Skin epidermis (tissue), 12 donors: ENCODE measurements around the gene TCAF1.
"Not testable (repeated sequence)": the region's sequence is repeated elsewhere in the genome, so short reads cannot be mapped to it uniquely, and the experiment has no call there.

Experiments
- H3K27ac ChIP-seq, 21 experiments: fragments of 200-600 bp; sonication (generic) in 11 of 21; one replicate each; pipeline ENCODE4 v1.5.0; 2020; ENCODE audit warnings: mild to moderate bottlenecking in 3 of 21, inconsistent platforms in 2 of 21, moderate library complexity in 2 of 21
- H3K4me3 ChIP-seq, 7 experiments: fragments of 200-600 bp; sonication (generic) in 2 of 7; one replicate each; pipeline ENCODE4 v1.5.0; 2020; ENCODE audit warnings: inconsistent platforms in 2 of 7, mild to moderate bottlenecking in 2 of 7, moderate library complexity in 1 of 7

TCAF1 gene

GRCh38 chr7:143817873-143818272 is 84.1 kb downstream of the TCAF1 start:
- not testable (repeated sequence) for H3K4me3 ChIP-seq, H3K27ac ChIP-seq

DNA sequence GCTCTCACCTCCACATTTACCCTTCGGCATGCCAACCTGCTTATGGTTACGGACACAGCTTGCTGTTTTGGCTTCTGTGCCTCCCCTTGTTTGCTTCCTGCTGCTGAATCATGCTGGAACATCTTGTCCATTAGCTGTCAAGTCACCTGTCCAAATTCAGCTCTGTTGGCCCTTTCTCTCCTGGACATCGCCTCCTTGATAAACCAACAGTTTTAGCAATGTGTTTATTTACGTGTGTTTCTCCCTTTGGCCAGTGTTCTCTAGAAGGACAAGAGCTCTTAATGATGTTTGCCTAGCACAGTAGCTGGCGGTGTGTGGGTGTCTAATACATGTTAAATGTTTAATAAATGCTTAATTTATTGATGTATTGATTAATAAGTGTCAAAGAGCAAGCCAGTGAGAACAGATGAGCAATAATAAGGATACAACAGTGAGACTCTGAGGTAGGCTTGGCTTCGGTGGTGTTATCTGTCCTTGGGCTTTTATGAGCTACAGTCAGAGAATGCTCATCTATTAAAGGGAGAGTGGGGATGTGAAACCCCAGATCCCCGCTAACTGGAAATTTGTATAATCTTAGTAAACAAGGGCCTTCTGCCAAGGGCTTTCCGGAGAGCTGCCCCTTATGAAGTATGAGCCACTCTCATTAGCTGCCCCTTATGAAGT is 85.4 kb downstream of the TCAF1 start:
- H3K4me3 ChIP-seq, H3K27ac ChIP-seq: not testable (repeated sequence)

GRCh38 chr7:143810639-143811038 is 91.3 kb downstream of the TCAF1 start:
- H3K27ac ChIP-seq, H3K4me3 ChIP-seq: not testable (repeated sequence)

DNA sequence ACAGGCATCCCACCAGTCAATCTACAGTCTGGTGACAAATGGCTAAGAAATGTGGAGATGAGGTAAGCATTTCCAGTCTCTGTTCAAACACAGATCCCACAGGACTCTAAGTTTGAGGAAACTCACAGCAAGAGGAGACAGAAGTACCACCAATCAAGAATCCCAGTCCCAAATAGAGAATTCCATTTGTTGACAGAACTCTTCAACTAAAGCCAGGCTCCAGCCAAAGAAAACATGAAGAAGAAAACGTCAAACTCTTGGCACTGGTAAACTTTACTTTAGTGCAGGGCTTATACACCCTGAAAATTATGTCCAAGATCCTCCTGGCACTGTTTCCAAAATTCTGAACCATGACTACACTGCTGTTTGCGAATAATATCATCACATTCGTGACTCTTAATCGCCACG is 95.3 kb downstream of the TCAF1 start:
- H3K4me3 ChIP-seq, H3K27ac ChIP-seq: not testable (repeated sequence)
